ENCODE data around the gene FAM131A.

FAM131A gene

DNA sequence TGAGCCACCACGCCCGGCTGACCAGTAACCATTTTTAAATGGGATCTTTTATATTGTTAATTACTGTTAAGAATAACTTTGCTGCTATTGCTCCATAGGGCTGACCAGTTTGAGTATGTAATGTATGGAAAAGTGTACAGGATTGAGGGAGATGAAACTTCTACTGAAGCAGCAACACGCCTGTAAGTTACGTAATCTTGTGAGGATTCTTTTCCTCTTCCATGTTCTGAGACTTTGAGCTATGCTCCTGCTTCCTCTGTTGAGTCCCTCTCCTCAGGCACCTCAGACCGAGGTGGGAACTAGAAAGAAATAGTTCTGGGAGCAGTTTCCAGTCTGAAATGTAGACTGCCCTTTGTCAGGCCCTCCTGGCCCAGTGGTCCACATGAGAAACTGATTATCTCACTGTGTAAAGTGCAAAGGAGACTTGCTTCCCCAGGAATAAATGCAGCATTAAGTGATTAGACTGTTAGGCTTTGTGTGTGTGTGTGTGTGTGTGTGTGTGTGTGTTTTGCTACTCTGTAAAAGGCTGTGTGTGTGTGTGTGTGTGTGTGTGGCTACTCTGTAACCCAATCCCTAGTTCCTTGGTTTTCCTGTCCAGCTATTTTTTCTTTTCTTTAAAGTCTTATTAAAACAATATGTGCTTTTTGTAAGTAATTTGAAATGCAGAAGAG, 29.4 kb downstream of the FAM131A start:
- DNase-seq (ENCODE audit: low read depth): peak; percentile 81
- no peak overlapping the region for H3K4me3 ChIP-seq (ENCODE audit: control insufficient read depth, low read depth, low read length)
- TF ChIP-seq, protein P1, sequence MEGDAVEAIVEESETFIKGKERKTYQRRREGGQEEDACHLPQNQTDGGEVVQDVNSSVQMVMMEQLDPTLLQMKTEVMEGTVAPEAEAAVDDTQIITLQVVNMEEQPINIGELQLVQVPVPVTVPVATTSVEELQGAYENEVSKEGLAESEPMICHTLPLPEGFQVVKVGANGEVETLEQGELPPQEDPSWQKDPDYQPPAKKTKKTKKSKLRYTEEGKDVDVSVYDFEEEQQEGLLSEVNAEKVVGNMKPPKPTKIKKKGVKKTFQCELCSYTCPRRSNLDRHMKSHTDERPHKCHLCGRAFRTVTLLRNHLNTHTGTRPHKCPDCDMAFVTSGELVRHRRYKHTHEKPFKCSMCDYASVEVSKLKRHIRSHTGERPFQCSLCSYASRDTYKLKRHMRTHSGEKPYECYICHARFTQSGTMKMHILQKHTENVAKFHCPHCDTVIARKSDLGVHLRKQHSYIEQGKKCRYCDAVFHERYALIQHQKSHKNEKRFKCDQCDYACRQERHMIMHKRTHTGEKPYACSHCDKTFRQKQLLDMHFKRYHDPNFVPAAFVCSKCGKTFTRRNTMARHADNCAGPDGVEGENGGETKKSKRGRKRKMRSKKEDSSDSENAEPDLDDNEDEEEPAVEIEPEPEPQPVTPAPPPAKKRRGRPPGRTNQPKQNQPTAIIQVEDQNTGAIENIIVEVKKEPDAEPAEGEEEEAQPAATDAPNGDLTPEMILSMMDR (IDR thresholded peaks at IDR 0.05; ENCODE audit: control insufficient read depth, insufficient read depth, low read depth, low read length, missing control alignments): no peak

DNA sequence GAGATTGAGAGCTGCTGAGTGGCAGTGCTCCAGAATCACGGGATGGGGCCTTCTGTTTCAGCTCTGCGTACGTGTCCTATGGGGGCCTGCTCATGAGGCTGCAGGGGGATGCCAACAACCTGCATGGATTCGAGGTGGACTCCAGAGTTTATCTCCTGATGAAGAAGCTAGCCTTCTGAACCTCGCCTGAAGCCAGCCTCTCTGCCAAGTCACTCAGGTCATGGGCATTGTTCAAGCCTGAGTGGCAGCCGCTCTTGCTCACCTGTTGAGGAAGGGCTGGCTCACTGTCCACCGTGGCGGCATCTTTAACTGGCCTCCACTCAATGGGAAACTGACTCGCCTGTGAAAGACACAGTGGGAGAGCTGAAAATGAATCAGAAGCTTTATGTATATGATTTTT, 30.7 kb downstream of the FAM131A start:
- TF ChIP-seq, protein P1 (IDR thresholded peaks at IDR 0.05; ENCODE audit: control insufficient read depth, insufficient read depth, low read depth, low read length, missing control alignments): no peak
- H3K4me3 ChIP-seq (ENCODE audit: control insufficient read depth, low read depth, low read length): no peak overlapping the region
- no peak for DNase-seq (ENCODE audit: low read depth)

DNA sequence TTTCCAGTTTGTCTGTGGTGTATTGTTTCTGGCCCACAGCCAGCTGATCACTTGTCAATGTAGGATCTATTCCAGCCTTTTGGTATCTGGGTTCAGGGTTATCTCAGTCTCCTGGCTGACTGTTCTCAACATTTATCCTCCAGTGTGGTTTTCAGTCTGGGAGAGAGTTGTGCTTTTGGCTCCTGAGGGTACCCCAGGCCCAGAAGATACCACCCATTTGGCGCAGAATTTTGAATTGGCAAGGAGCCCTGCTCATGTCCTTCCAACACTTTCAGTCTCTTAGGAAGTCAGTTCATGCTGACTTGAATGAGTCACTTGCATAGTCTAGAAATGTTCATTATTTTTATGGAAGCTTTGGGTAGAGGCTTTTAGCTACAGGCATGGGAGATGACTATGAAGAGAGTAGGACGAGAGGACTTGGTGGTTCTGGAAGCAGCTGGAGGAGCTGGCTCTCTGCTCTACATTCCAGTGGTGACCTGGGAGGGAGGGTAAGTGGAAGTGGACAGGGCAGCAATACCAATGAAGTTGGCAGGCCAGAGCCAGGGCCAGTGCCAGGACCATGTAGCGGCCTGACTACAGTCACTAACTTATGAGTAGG, 31.3 kb downstream of the FAM131A start:
- no peak overlapping the region for H3K4me3 ChIP-seq (ENCODE audit: control insufficient read depth, low read depth, low read length)
- TF ChIP-seq, protein P1 (IDR thresholded peaks at IDR 0.05; ENCODE audit: control insufficient read depth, insufficient read depth, low read depth, low read length, missing control alignments): no peak
- DNase-seq (ENCODE audit: low read depth): peak; percentile 54

DNA sequence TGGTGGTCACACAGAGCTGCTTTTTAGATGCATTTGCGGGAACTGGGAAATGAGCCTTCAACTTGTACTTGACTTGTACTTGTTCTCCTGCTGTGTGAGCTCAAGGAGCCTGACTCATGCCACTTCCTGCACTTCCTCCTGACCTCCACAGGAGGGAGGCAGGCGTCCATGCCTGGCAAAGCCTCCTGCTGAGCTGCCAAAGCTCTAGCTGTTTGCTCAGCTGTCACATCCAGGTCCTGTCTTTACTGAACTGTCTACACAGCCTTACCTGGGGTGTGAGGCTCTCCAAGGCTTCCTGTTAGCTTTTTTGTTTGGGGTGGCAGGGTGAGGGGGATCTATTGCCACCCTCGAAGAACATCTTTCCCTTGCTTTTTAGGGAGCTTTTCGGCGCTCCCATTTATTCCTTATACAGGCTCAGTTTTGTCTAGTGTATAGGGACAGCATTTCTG, 34.2 kb downstream of the FAM131A start:
- peak; percentile 73 for DNase-seq (ENCODE audit: low read depth)
- no peak overlapping the region for H3K4me3 ChIP-seq (ENCODE audit: control insufficient read depth, low read depth, low read length)
- TF ChIP-seq, protein P1 (IDR thresholded peaks at IDR 0.05; ENCODE audit: control insufficient read depth, insufficient read depth, low read depth, low read length, missing control alignments): peak; percentile 100

DNA sequence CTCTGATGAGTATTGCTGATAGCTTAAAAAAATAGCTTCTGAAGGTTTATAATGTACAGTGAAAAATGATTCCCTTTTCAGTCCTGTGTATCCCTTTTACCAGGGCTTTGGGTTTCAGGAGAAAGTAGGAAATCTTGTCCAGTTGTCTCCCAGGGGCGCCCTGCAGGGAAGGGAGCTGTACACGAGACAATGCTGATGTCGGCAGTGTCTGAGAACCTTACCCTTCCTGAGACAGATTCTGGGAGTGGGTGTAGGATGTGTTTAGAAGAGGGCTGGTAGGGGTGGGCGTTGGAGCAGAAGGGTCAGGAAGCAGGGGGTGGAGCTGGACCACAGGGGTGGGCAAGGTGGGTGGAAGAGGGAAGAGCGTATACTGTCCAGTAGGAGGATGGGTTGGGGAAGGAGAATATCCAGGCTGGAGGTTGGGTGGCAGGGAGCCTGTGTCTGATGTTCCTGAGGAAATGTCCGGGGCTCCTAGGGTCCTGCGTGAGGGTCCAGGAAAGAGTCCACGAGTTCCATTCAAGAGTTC, 35.0 kb downstream of the FAM131A start:
- TF ChIP-seq, protein P1 (IDR thresholded peaks at IDR 0.05; ENCODE audit: control insufficient read depth, insufficient read depth, low read depth, low read length, missing control alignments): no peak
- DNase-seq (ENCODE audit: low read depth): no peak

DNA sequence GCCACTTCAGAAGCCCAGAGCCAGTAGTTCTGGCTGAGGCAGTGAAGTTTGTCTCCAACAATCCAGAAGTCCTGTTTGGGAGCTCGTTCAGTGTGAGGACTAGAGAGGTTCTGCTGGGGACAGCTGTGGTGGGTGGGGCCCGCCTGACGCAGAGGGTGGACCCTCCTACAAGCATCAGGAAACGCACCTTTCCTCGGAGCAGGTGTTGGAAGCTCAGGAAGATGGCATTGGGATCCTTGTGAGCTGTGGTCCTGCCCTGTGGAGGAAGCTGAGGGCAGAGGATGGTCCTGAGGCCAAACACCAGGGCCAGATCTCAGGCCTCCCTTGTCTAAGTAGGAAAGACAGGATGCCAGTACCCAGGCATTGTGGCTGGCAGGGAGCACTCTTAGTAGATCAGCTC, 35.5 kb downstream of the FAM131A start:
- no peak for DNase-seq (ENCODE audit: low read depth)
- H3K4me3 ChIP-seq (ENCODE audit: control insufficient read depth, low read depth, low read length): no peak overlapping the region
- TF ChIP-seq, protein P1 (IDR thresholded peaks at IDR 0.05; ENCODE audit: control insufficient read depth, insufficient read depth, low read depth, low read length, missing control alignments): no peak

More for the DNA sequence above, 35.0 kb downstream of the FAM131A start:
- H3K4me3 ChIP-seq (ENCODE audit: control insufficient read depth, low read depth, low read length): no peak overlapping the region
